Uterus (tissue), 4 donors: Measurements from ENCODE around the gene FAAP20. TPM values are rescaled to one million over a fixed set of nuclear protein-coding genes. Genes with fewer than 3 reads are reported as not detected.

ENCODE experiments used
- DNase-seq, 2 donors: peaks; one replicate each; pipeline ENCODE4 v3.0.0-alpha.2; 2019 to 2020
- H3K27ac ChIP-seq, 2 donors: fragments of 200-600 bp; sonication (generic); 1 replicate in 1 of 2; 2 replicates in 1 of 2; pipeline ENCODE4 v1.5.1; 2016 to 2018
- H3K27me3 ChIP-seq, 2 donors: fragments of 200-600 bp; sonication (generic); one replicate each; pipeline ENCODE4 v1.5.1; 2018 to 2019; ENCODE audit warnings: control low read depth in 1 of 2
- H3K36me3 ChIP-seq, 2 donors: fragments of 200-600 bp; sonication (generic); one replicate each; pipeline ENCODE4 v1.5.1; 2019; ENCODE audit warnings: control low read depth in 1 of 2
- H3K4me1 ChIP-seq, 2 donors: fragments of 200-600 bp; sonication (generic); one replicate each; pipeline ENCODE4 v1.5.1; 2018 to 2019; ENCODE audit warnings: control low read depth in 1 of 2
- H3K4me3 ChIP-seq, 2 donors: fragments of 200-600 bp; sonication (generic); 1 replicate in 1 of 2; 2 replicates in 1 of 2; pipeline ENCODE4 v1.5.1; 2018 to 2019; ENCODE audit warnings: mild to moderate bottlenecking in 1 of 2
- H3K9me3 ChIP-seq, 2 donors: fragments of 200-600 bp; sonication (generic); one replicate each; pipeline ENCODE4 v1.5.1; 2019; ENCODE audit warnings: control low read depth in 1 of 2
- CTCF ChIP-seq, 4 experiments: fragments of 200-600 bp in 2 of 4; fragments of 450-650 bp in 2 of 4; sonication (generic) in 2 of 4; IDR thresholded peaks; one replicate each; pipeline ENCODE4 v1.5.1; 2016 to 2019; ENCODE audit warnings: antibody characterized with exemption in 4 of 4, mild to moderate bottlenecking in 2 of 4, moderate library complexity in 1 of 4
- POLR2A ChIP-seq, 2 donors: fragments of 450-650 bp; IDR thresholded peaks; one replicate each; pipeline ENCODE4 v1.6.1; 2016; ENCODE audit warnings: antibody characterized with exemption in 2 of 2, mild to moderate bottlenecking in 1 of 2, moderate library complexity in 1 of 2
- intact Hi-C: fragments of 100-400 bp; cut with DNase I; formaldehyde crosslinking; loops from one replicate; pipeline ENCODE4 v1.15.1; 2023; ENCODE audit warnings: low total_unique reads
- total RNA-seq, 4 donors: library from RNA; depleted of rRNA in 3 of 4; stranded (reverse); fragments of >200 nt in 3 of 4; gene quantifications; one replicate each; pipeline versions ENCODE4 v1.1.0 to v1.2.4, GENCODE V29; 2014 to 2023
- donor health status: DM: yes; HTN: yes; CAD: no.

Gene FAAP20
- total RNA-seq, 4 donors from 2014 or later, result 1.5 to 68.5 (median 15.4) TPM

- no peak for DNase-seq
- Histone ChIP-seq H3K27ac (no peak overlapping the region), H3K36me3 (no peaks in the 10 kb centered on the region), H3K4me3 (no peak overlapping the region), H3K4me1 (no peaks in the 10 kb centered on the region), H3K27me3 (no peaks in the 10 kb centered on the region), H3K9me3 (no peaks in the 10 kb centered on the region)
- no peak for TF ChIP-seq POLR2A (IDR thresholded peaks at IDR 0.05)
- TF ChIP-seq CTCF (IDR thresholded peaks at IDR 0.05), result no peak
- intact Hi-C loops, result no loop called here
Observed at GRCh38 chr1:2165646-2166045, 28.9 kb downstream of the FAAP20 start.

DNA sequence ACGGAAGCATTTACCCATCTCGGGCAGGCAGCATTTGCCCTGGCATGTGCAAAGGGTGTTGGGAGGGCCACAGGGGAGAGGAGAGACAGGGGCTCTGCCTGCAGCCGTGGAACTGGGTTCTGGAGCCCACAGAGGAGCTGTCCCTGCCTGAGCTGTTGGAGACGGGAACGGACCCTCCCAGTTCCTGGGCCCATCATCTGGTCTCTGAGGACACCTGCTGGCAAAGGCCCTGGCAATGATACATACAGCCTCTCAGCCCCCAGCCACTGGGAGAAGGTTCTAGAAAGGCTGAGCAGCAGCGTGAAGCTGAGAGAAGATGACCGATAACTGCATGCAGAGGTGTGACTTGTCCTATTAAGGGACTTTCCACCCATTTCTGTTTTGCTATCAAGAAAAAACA, 31.4 kb downstream of the FAAP20 start:
- Histone ChIP-seq H3K27me3 (no peaks in the 10 kb centered on the region), H3K27ac (no peak overlapping the region), H3K36me3 (no peaks in the 10 kb centered on the region), H3K4me1 (no peaks in the 10 kb centered on the region), H3K9me3 (no peaks in the 10 kb centered on the region), H3K4me3 (no peak overlapping the region)
- TF ChIP-seq POLR2A (IDR thresholded peaks at IDR 0.05), result no peak
- TF ChIP-seq CTCF (IDR thresholded peaks at IDR 0.05), result no peak
- intact Hi-C loops, result no loop called here
- DNase-seq, result no peak

GRCh38 chr1:2160451-2161300, 33.9 kb downstream of the FAAP20 start:
- Histone ChIP-seq H3K27ac (no peak overlapping the region), H3K4me1 (no peaks in the 10 kb centered on the region), H3K36me3 (no peaks in the 10 kb centered on the region), H3K27me3 (no peaks in the 10 kb centered on the region), H3K4me3 (no peak overlapping the region), H3K9me3 (no peaks in the 10 kb centered on the region)
- TF ChIP-seq CTCF (IDR thresholded peaks at IDR 0.05) (no peak), POLR2A (IDR thresholded peaks at IDR 0.05) (no peak)
- intact Hi-C loops, result no loop called here
- no peak for DNase-seq

DNA sequence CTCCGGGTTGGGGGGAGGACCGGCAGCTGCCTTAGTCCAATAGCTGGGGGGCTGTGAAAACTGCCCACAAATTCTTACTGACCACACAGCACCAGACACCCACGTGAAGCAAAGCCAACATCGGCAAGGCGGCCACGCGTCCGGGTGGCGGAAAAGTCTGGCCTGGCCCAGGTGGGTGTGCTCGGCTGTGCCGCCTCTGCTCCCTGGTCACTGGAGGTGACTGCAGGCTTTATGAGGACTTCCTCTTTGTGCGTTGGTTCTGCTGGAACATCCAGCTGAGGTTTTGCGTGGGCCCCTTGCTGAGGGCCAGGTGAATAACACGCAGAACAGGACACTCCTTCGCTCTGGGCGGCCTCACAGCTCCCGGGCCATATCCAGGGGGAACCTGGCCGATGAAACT, 35.4 kb downstream of the FAAP20 start:
- H3K36me3 ChIP-seq, result no peaks in the 10 kb centered on the region
- no peaks in the 10 kb centered on the region for H3K27me3 ChIP-seq
- H3K4me3 ChIP-seq, result no peak overlapping the region
- intact Hi-C loops, result no loop called here
- no peaks in the 10 kb centered on the region for H3K9me3 ChIP-seq
- no peak for DNase-seq
- no peak overlapping the region for H3K27ac ChIP-seq
- no peaks in the 10 kb centered on the region for H3K4me1 ChIP-seq
- no peak for TF ChIP-seq POLR2A (IDR thresholded peaks at IDR 0.05)

DNA sequence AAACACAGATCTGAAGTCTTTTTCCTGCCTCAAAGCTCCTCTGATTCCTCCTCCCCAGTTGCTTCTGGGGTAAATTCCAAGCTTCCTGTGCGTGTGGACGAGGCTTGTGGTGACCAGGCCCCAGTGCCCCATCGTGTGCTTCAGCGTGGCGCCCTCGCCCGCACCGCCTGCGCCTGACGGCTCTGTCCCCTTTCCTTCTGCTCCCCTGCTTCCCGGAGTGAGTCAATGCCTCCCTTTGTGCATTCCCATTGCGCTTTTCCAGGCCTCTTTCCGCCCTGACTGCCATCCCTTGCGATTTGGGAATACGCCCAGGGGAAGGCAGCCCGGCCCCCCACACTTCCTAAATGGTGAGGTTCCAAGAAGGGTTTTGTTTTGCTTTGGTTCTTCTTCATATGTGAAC, 36.3 kb downstream of the FAAP20 start:
- no peak overlapping the region for H3K4me3 ChIP-seq
- no peak for DNase-seq
- H3K27ac ChIP-seq, result no peak overlapping the region
- no peak for TF ChIP-seq POLR2A (IDR thresholded peaks at IDR 0.05)
- intact Hi-C loops, result no loop called here
- H3K4me1 ChIP-seq, result no peaks in the 10 kb centered on the region
- no peaks in the 10 kb centered on the region for H3K9me3 ChIP-seq
- no peaks in the 10 kb centered on the region for H3K36me3 ChIP-seq
- no peaks in the 10 kb centered on the region for H3K27me3 ChIP-seq

DNA sequence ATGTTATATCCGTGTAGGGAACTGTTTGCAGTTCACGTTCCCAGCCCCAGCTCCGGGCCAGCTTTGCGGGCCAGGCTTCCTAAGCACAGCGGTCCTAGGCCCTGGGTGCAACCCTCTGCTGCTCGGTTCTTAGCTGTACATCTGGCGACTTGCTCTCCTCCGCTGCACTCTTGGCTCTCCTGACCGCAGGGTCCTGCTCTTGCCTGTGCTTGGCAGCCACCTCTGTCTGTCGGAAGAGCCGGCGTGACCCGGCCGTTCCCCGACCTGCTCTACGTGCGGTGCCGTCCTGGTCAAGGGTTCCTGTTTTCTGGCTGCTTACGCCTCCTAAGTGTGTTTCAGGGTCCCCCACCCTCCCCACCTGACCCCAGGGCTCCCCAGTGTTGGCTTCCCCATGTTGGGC, 36.7 kb downstream of the FAAP20 start:
- TF ChIP-seq POLR2A (IDR thresholded peaks at IDR 0.05) (no peak), CTCF (IDR thresholded peaks at IDR 0.05) (no peak)
- no peaks in the 10 kb centered on the region for H3K36me3 ChIP-seq
- H3K27me3 ChIP-seq, result no peaks in the 10 kb centered on the region
- no peaks in the 10 kb centered on the region for H3K9me3 ChIP-seq
- no peaks in the 10 kb centered on the region for H3K4me1 ChIP-seq
- no peak overlapping the region for H3K4me3 ChIP-seq
- no peak overlapping the region for H3K27ac ChIP-seq
- intact Hi-C loops, result no loop called here
- no peak for DNase-seq
